ENCODE results near the gene BOD1. TPM values are rescaled to one million over a fixed set of nuclear protein-coding genes. Genes with fewer than 3 reads are reported as not detected.

The BOD1 gene
- total and polyA plus RNA-seq, 4 donors = 23.3 to 63.1 (median 35.9) TPM

DNA sequence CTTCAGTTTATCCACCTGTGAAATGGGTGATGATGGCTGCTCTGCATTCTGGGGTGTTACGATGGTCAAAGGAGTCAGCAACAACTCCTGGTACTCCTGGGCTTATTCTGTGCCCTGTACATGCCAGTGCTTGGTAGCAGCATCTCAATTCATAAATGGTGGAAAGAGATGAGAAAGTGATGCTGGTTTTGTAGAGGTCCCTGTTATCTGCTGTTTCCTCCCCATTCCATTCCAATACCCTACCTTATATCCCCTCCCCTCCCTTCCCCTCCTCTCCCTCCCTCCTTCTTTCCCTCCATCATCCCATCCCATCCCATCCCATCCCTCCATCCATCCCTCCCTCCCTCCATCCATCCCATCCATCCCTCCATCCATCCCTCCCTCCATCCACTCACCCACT is 19.1 kb downstream of the BOD1 start:
- Histone ChIP-seq H3K4me1 (ENCODE audit: control insufficient read depth in 5 of 5, insufficient read depth in 5 of 5, low read length in 5 of 5) (peaks cover 0 to 3% (median 0%) of the 10 kb centered on the region in 5 donors), H3K9ac (ENCODE audit: insufficient read depth in 1 of 2, low read length in 2 of 2) (no peak overlapping the region), H3K36me3 (ENCODE audit: control insufficient read depth in 4 of 4, insufficient read depth in 4 of 4, low read length in 4 of 4) (peaks cover 0 to 7% (median 5%) of the 10 kb centered on the region in 4 donors), H3K4me3 (no peak overlapping the region), H3K27me3 (ENCODE audit: control insufficient read depth in 3 of 3, insufficient read depth in 3 of 3, low read length in 2 of 3) (no peaks in the 10 kb centered on the region), H3K9me3 (ENCODE audit: control insufficient read depth in 4 of 4, insufficient read depth in 3 of 4, low read length in 3 of 4) (peaks cover 0 to 15% (median 6%) of the 10 kb centered on the region in 4 donors), H3K27ac (ENCODE audit: low read depth in 1 of 2, low read length in 1 of 2) (no peak overlapping the region)
- DNase-seq (no peak), ATAC-seq (ENCODE audit: insufficient read depth, low FRiP score) (no peak)
- WGBS, 2 donors = 100% methylated on average over 1 of the region's 1 CpG
- TF ChIP-seq, protein P1, sequence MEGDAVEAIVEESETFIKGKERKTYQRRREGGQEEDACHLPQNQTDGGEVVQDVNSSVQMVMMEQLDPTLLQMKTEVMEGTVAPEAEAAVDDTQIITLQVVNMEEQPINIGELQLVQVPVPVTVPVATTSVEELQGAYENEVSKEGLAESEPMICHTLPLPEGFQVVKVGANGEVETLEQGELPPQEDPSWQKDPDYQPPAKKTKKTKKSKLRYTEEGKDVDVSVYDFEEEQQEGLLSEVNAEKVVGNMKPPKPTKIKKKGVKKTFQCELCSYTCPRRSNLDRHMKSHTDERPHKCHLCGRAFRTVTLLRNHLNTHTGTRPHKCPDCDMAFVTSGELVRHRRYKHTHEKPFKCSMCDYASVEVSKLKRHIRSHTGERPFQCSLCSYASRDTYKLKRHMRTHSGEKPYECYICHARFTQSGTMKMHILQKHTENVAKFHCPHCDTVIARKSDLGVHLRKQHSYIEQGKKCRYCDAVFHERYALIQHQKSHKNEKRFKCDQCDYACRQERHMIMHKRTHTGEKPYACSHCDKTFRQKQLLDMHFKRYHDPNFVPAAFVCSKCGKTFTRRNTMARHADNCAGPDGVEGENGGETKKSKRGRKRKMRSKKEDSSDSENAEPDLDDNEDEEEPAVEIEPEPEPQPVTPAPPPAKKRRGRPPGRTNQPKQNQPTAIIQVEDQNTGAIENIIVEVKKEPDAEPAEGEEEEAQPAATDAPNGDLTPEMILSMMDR (IDR thresholded peaks at IDR 0.05; ENCODE audit: control extremely low read depth, extremely low read depth) = no peak

DNA sequence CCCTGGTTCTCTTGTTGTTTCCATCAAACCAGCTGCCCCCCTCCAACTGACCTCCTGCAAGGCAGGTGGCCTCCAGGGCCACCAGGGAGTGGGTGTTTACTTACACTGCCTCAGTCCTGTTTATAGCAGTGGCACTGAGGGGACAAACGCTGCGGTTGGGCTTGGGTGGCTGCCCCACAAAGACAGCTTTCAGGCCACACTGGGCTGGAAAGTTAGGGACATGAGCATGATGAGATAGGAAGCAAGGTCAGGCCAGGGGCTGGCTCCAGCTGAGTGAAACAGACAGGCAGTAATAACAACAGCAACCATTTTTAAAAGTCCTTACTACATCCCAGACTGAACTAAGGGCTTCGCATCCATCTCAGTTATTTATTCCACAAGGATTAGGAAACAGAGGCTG is 20.6 kb downstream of the BOD1 start:
- no peaks in the 10 kb centered on the region for H3K27me3 ChIP-seq (ENCODE audit: control insufficient read depth in 3 of 3, insufficient read depth in 3 of 3, low read length in 2 of 3)
- TF ChIP-seq, protein P1 (IDR thresholded peaks at IDR 0.05; ENCODE audit: control extremely low read depth, extremely low read depth) = no peak
- H3K9me3 ChIP-seq (ENCODE audit: control insufficient read depth in 4 of 4, insufficient read depth in 3 of 4, low read length in 3 of 4) = peaks cover 0 to 23% (median 9%) of the 10 kb centered on the region in 4 donors
- DNase-seq (peak; percentile 65 to 82 (median 76)), ATAC-seq (ENCODE audit: insufficient read depth, low FRiP score) (no peak)
- peaks cover 0 to 11% (median 0%) of the 10 kb centered on the region in 5 donors for H3K4me1 ChIP-seq (ENCODE audit: control insufficient read depth in 5 of 5, insufficient read depth in 5 of 5, low read length in 5 of 5)
- no peak overlapping the region for H3K27ac ChIP-seq (ENCODE audit: low read depth in 1 of 2, low read length in 1 of 2)
- WGBS, 2 donors = 74 to 75% methylated on average over 3 of the region's 3 CpGs
- H3K4me3 ChIP-seq = no peak overlapping the region
- no peak overlapping the region for H3K9ac ChIP-seq (ENCODE audit: insufficient read depth in 1 of 2, low read length in 2 of 2)
- peaks cover 0 to 9% (median 3%) of the 10 kb centered on the region in 4 donors for H3K36me3 ChIP-seq (ENCODE audit: control insufficient read depth in 4 of 4, insufficient read depth in 4 of 4, low read length in 4 of 4)

DNA sequence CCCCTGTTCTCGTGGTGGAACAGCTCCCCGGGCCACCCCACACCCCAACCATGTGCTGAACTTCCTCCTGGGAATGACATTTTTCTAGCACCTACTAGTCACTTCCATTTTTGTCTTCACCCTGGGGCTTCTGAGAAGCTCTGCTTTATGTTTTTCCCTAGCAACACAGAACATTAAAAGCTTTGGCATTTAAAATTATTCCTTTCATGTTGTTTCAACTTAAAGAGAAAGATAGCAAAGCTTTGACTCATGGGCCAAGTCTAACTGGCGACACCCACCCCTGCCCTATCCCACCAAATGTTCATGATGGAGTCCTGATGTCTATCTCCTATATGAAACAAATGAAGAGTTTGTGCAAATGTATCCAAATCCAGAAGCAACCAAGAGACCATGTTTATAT is 22.4 kb downstream of the BOD1 start:
- no peak for ATAC-seq (ENCODE audit: insufficient read depth, low FRiP score)
- TF ChIP-seq, protein P1 (IDR thresholded peaks at IDR 0.05; ENCODE audit: control extremely low read depth, extremely low read depth) = no peak
- 72 to 79% methylated on average over 3 of the region's 3 CpGs for WGBS, 2 donors

More for the DNA sequence above, 22.4 kb downstream of the BOD1 start:
- Histone ChIP-seq H3K4me1 (ENCODE audit: control insufficient read depth in 5 of 5, insufficient read depth in 5 of 5, low read length in 5 of 5) (peaks cover 0 to 21% (median 2%) of the 10 kb centered on the region in 5 donors), H3K9ac (ENCODE audit: insufficient read depth in 1 of 2, low read length in 2 of 2) (no peak overlapping the region), H3K9me3 (ENCODE audit: control insufficient read depth in 4 of 4, insufficient read depth in 3 of 4, low read length in 3 of 4) (peaks cover 0 to 23% (median 9%) of the 10 kb centered on the region in 4 donors), H3K36me3 (ENCODE audit: control insufficient read depth in 4 of 4, insufficient read depth in 4 of 4, low read length in 4 of 4) (peaks cover 0 to 9% (median 0%) of the 10 kb centered on the region in 4 donors), H3K27me3 (ENCODE audit: control insufficient read depth in 3 of 3, insufficient read depth in 3 of 3, low read length in 2 of 3) (no peaks in the 10 kb centered on the region), H3K27ac (ENCODE audit: low read depth in 1 of 2, low read length in 1 of 2) (no peak overlapping the region), H3K4me3 (no peak overlapping the region)
- peak in 1 of 3 donors; percentile 39 for DNase-seq

Data from lung (tissue), 12 donors.